KMS-11 (cell line): ENCODE measurements around the gene TCEANC.
"Not testable (repeated sequence)": the region's sequence is repeated elsewhere in the genome, so short reads cannot be mapped to it uniquely, and the experiment has no call there.

Experiments
- H2AFZ ChIP-seq: fragments of 200-600 bp; sonication (generic); 2 replicates; pipeline ENCODE4 v1.6.1; 2016; ENCODE audit warnings: antibody characterized with exemption, mixed run types, low read depth
- H3K27ac ChIP-seq: fragments of 200-600 bp; sonication (generic); 2 replicates; pipeline ENCODE4 v1.6.1; 2016; ENCODE audit warnings: mild to moderate bottlenecking, mixed run types
- H3K27me3 ChIP-seq: fragments of 200-600 bp; sonication (generic); 2 replicates; pipeline ENCODE4 v1.6.1; 2017; ENCODE audit warnings: mild to moderate bottlenecking, low read depth, mixed run types, moderate library complexity; ENCODE audit not compliant: insufficient read depth
- H3K36me3 ChIP-seq: fragments of 200-600 bp; sonication (generic); 2 replicates; pipeline ENCODE4 v1.6.1; 2017; ENCODE audit warnings: mild to moderate bottlenecking, mixed run types; ENCODE audit not compliant: insufficient read depth
- H3K4me1 ChIP-seq: fragments of 200-600 bp; sonication (generic); 2 replicates; pipeline ENCODE4 v1.6.1; 2016; ENCODE audit warnings: mild to moderate bottlenecking, low read depth, mixed run types; ENCODE audit not compliant: poor library complexity, severe bottlenecking
- H3K4me2 ChIP-seq: fragments of 200-600 bp; sonication (generic); 2 replicates; pipeline ENCODE4 v1.7.0; 2016; ENCODE audit warnings: mild to moderate bottlenecking, mixed run types
- H3K4me3 ChIP-seq: fragments of 200-600 bp; sonication (generic); IDR thresholded peaks from 2 replicates; pipeline ENCODE4 v1.6.1; 2017; ENCODE audit warnings: low read depth, low read length, mixed read lengths; ENCODE audit not compliant: insufficient read depth
- H3K79me2 ChIP-seq: fragments of 200-600 bp; sonication (generic); 2 replicates; pipeline ENCODE4 v1.6.1; 2016; ENCODE audit warnings: low read depth, mixed run types; ENCODE audit not compliant: insufficient read depth
- H3K9ac ChIP-seq: fragments of 200-600 bp; sonication (generic); 2 replicates; pipeline ENCODE4 v1.6.1; 2016; ENCODE audit warnings: mild to moderate bottlenecking, mixed run types
- H4K20me1 ChIP-seq: fragments of 200-600 bp; sonication (generic); 2 replicates; pipeline ENCODE4 v1.6.1; 2016; ENCODE audit warnings: mild to moderate bottlenecking, mixed run types; ENCODE audit not compliant: insufficient read depth
- TF ChIP-seq, protein P1 (sequence below): fragments of 200-600 bp; sonication (generic); conservative IDR thresholded peaks from 2 replicates; pipeline ENCODE4 v1.6.1; 2017; ENCODE audit warnings: low read depth, mild to moderate bottlenecking, antibody characterized with exemption, low read length, moderate library complexity, mixed read lengths

The TCEANC gene

DNA sequence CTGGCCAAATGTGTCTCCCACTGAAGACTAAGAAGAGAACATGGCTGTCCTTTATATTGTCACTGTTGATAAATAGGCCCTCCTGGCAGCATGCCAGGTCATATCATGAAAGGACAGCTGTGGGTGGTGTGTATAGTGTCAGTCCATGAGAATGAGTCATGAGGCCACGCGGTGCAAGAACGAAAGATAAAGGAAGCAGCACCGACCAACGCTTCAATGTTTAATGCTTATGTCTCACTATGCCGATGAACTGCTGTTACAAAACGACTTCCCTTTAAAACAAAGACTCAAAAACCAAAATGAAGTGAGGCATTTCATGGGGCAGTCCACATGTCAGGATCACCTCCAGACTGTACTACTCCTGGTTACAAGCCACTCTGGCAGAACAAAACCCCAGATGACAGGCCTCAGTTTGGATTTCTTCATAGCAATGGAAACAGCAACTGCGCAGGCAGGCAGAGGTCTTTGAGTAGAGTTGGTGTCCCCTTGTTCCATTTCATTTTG, 5.2 kb upstream of the TCEANC start:
- Histone ChIP-seq H3K27me3 (no peaks in the 10 kb centered on the region), H3K9ac (no peak overlapping the region), H3K27ac (no peak overlapping the region), H3K36me3 (no peaks in the 10 kb centered on the region), H3K4me2 (no peak overlapping the region), H4K20me1 (no peaks in the 10 kb centered on the region), H2AFZ (no peak overlapping the region), H3K4me1 (peaks cover 13% of the 10 kb centered on the region), H3K79me2 (no peaks in the 10 kb centered on the region), H3K4me3 (no peak overlapping the region)
- TF ChIP-seq, protein P1, sequence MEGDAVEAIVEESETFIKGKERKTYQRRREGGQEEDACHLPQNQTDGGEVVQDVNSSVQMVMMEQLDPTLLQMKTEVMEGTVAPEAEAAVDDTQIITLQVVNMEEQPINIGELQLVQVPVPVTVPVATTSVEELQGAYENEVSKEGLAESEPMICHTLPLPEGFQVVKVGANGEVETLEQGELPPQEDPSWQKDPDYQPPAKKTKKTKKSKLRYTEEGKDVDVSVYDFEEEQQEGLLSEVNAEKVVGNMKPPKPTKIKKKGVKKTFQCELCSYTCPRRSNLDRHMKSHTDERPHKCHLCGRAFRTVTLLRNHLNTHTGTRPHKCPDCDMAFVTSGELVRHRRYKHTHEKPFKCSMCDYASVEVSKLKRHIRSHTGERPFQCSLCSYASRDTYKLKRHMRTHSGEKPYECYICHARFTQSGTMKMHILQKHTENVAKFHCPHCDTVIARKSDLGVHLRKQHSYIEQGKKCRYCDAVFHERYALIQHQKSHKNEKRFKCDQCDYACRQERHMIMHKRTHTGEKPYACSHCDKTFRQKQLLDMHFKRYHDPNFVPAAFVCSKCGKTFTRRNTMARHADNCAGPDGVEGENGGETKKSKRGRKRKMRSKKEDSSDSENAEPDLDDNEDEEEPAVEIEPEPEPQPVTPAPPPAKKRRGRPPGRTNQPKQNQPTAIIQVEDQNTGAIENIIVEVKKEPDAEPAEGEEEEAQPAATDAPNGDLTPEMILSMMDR = no peak

DNA sequence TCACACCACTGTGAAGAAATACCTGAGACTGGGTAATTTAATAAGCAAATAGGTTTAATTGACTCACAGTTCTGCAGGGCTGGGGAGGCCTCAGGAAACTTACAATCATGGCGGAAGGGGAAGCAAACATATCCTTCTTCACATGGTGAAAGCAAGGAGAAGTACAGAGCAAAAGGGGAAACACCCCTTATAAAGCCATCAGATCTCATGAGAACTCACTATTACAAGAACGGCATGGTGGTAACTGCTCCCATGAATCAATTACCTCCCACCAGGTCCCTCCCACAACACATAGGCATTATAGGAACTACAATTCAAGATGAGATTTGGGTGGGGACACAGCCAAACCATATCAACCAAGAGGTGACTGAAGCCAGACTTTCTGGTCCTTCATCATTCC, 4.6 kb upstream of the TCEANC start:
- H3K27ac ChIP-seq, H3K36me3 ChIP-seq, H3K4me3 ChIP-seq, H3K79me2 ChIP-seq, H2AFZ ChIP-seq, H3K4me2 ChIP-seq, H3K27me3 ChIP-seq, H3K9ac ChIP-seq, H4K20me1 ChIP-seq: not testable (repeated sequence)
- peaks cover 13% of the 10 kb centered on the region for H3K4me1 ChIP-seq

DNA sequence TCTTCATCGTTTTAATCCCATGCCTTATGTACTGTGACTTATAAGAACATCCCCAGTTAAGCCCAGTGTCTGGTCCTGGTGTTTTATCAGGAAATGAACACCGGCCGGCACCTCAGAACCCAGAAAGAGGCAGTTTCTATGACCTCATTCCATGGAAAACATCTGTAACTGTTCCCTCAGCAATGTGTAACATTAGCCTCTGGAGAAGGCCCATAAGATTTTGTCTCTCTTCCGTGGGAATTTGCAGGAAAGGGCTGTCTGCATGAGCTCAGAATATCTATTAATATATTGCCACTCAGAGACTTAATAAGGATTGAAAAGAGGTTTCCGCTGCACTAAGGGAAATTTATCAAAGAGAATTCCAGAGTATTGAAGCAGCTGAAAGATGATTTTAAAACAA, 3.1 kb upstream of the TCEANC start:
- Histone ChIP-seq H3K79me2 (peaks cover 5% of the 10 kb centered on the region), H3K36me3 (no peaks in the 10 kb centered on the region), H3K4me3 (no peak overlapping the region), H3K27me3 (no peaks in the 10 kb centered on the region), H3K27ac (no peak overlapping the region), H3K9ac (no peak overlapping the region), H2AFZ (no peak overlapping the region), H4K20me1 (no peaks in the 10 kb centered on the region), H3K4me2 (no peak overlapping the region), H3K4me1 (peaks cover 21% of the 10 kb centered on the region)
- TF ChIP-seq, protein P1 = no peak

DNA sequence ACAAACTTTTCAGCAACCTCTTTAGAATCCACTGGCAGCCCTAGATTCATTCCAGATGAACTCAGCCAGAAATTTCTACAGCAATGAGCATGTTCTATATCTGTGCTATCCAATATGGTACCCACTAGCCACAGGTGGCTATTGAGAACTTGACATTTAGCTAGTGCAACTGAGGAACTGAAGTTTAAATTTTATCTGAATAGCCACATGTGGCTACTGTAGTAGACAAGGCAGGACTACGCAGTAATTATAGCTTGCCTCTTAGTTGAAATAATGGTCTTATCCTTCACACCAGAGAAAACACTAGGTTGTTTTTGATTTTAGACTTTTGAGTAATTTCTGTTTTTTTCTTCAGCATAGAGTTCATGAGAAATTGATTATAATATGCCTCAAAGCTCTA, 2.6 kb upstream of the TCEANC start:
- Histone ChIP-seq H3K4me2 (no peak overlapping the region), H3K4me3 (no peak overlapping the region), H3K27me3 (no peaks in the 10 kb centered on the region), H3K4me1 (peaks cover 21% of the 10 kb centered on the region), H3K36me3 (no peaks in the 10 kb centered on the region), H4K20me1 (no peaks in the 10 kb centered on the region), H3K27ac (no peak overlapping the region), H3K9ac (no peak overlapping the region), H3K79me2 (peaks cover 5% of the 10 kb centered on the region), H2AFZ (no peak overlapping the region)
- TF ChIP-seq, protein P1 = no peak

DNA sequence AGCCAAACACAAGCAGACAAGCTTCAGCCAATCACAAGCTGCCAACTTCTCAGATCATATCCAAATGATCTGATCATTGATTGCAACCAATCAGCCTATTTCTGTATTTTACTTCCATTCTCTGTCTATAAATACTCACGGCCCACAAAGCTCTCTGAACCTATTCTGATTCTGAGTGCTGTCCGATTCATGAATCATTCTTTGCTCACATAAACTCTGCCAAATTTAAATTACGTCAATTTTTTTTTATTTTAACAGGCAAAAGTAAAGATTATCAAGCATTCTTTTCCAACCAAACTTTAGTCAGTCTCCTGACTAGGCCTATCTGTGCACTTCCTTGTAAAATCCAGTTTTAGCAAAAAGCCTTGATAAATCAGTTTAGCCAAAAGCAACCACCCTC, 1.8 kb upstream of the TCEANC start:
- Histone ChIP-seq H3K27ac (no peak overlapping the region), H3K4me2 (no peak overlapping the region), H3K79me2 (peaks cover 5% of the 10 kb centered on the region)

More for the DNA sequence above, 1.8 kb upstream of the TCEANC start:
- Histone ChIP-seq H3K36me3 (no peaks in the 10 kb centered on the region), H3K9ac (no peak overlapping the region), H2AFZ (no peak overlapping the region), H3K4me3 (no peak overlapping the region), H3K4me1 (peaks cover 15% of the 10 kb centered on the region), H4K20me1 (no peaks in the 10 kb centered on the region), H3K27me3 (no peaks in the 10 kb centered on the region)
- TF ChIP-seq, protein P1 = no peak
